Colonic mucosa (tissue), 4 donors: ENCODE data around the gene FGD5. TPM values are rescaled to one million over a fixed set of nuclear protein-coding genes. Genes with fewer than 3 reads are reported as not detected.

Source experiments
- DNase-seq: peaks from one replicate; pipeline ENCODE4 v3.0.0-alpha.2; 2020
- H3K27ac ChIP-seq: fragments of 200-600 bp; one replicate; pipeline ENCODE4 v1.8.0; 2021
- H3K27me3 ChIP-seq: fragments of 200-600 bp; one replicate; pipeline ENCODE4 v1.8.0; 2021
- H3K36me3 ChIP-seq: fragments of 200-600 bp; one replicate; pipeline ENCODE4 v1.8.0; 2021
- H3K4me1 ChIP-seq: fragments of 200-600 bp; one replicate; pipeline ENCODE4 v1.8.0; 2021; ENCODE audit warnings: mild to moderate bottlenecking
- H3K4me3 ChIP-seq: fragments of 200-600 bp; one replicate; pipeline ENCODE4 v1.8.0; 2021
- H3K9ac ChIP-seq, 2 donors: one replicate each; pipeline ENCODE4 v1.7.0; 2013; ENCODE audit warnings: control low read depth in 2 of 2, low read depth in 2 of 2, low read length in 2 of 2
- H3K9me3 ChIP-seq: fragments of 200-600 bp; one replicate; pipeline ENCODE4 v1.8.0; 2021
- CTCF ChIP-seq: fragments of 200-600 bp; IDR thresholded peaks from one replicate; pipeline ENCODE4 v1.8.0; 2022; ENCODE audit warnings: antibody characterized with exemption, mild to moderate bottlenecking
- intact Hi-C: fragments of 100-400 bp; cut with DNase I; formaldehyde crosslinking; loops from one replicate; pipeline ENCODE4 v1.14.1; 2022
- total RNA-seq, 2 donors: library from RNA; stranded (reverse); fragmentation: NEBNext Ultra II Directional in 1 of 2; extraction: Animal tissue kit (Norgen Biotek cat#: 25700) in 1 of 2; gene quantifications; one replicate each; pipeline ENCODE4 v1.2.1, GENCODE V29; 2021
- donor health status: healthy.
- donor health status: DM: no; HTN: no; CAD: no.
- donor health status: DM: no; HTN: no; CAD: no.

The FGD5 gene
- total RNA-seq, 2 donors from 2014 or later: 4.4 to 8.7 TPM

GRCh38 chr3:14909250-14909649 is 90.5 kb downstream of the FGD5 start:
- Histone ChIP-seq H3K36me3 (no peaks in the 10 kb centered on the region), H3K4me1 (no peaks in the 10 kb centered on the region), H3K4me3 (no peak overlapping the region), H3K27ac (no peak overlapping the region), H3K9ac (no peak overlapping the region), H3K9me3 (no peaks in the 10 kb centered on the region), H3K27me3 (no peaks in the 10 kb centered on the region)
- DNase-seq: no peak
- intact Hi-C loops: no loop called here
- no peak for TF ChIP-seq CTCF

DNA sequence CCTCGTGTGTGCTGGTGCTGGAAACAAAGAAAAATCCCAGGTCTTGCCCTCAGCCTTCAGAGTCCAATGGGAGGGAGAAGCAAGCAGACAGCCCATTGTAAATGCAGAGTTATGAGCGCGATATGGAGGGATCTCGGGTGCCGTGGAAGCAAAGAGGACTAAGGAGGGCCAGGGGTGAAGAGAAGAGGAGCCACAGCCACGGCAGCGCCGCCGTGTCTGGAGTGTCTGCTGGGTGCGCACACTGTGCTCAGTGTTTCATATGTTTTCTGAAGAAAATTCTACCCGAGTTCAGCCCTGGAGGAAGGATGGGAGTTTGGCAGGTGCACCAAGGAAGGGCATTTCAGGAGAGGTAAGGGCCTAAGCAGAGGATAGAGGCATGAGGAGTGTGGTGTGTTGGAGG is 92.9 kb downstream of the FGD5 start:
- Histone ChIP-seq H3K4me1 (no peaks in the 10 kb centered on the region), H3K9ac (no peak overlapping the region)
- intact Hi-C loops: no loop called here

GRCh38 chr3:14913071-14913925 is 94.5 kb downstream of the FGD5 start:
- Histone ChIP-seq H3K27me3 (no peaks in the 10 kb centered on the region), H3K9ac (no peak overlapping the region), H3K36me3 (no peaks in the 10 kb centered on the region), H3K4me1 (no peaks in the 10 kb centered on the region), H3K4me3 (no peak overlapping the region), H3K9me3 (no peaks in the 10 kb centered on the region), H3K27ac (no peak overlapping the region)
- TF ChIP-seq CTCF: no peak
- DNase-seq: no peak
- intact Hi-C loops: no loop called here

More for the DNA sequence above, 92.9 kb downstream of the FGD5 start:
- Histone ChIP-seq H3K4me3 (no peak overlapping the region), H3K27ac (no peak overlapping the region), H3K27me3 (no peaks in the 10 kb centered on the region), H3K36me3 (no peaks in the 10 kb centered on the region), H3K9me3 (no peaks in the 10 kb centered on the region)
- no peak for DNase-seq
- TF ChIP-seq CTCF: no peak

- H3K4me3 ChIP-seq: no peak overlapping the region
- no peaks in the 10 kb centered on the region for H3K4me1 ChIP-seq
- no peaks in the 10 kb centered on the region for H3K9me3 ChIP-seq
- no peaks in the 10 kb centered on the region for H3K36me3 ChIP-seq
- H3K9ac ChIP-seq: no peak overlapping the region
- no peak overlapping the region for H3K27ac ChIP-seq
- intact Hi-C loops: no loop called here
- DNase-seq: no peak
- no peak for TF ChIP-seq CTCF
- H3K27me3 ChIP-seq: no peaks in the 10 kb centered on the region
These were observed 95.4 kb downstream of the FGD5 start for GRCh38 chr3:14913926-14914778.

- H3K9ac ChIP-seq: no peak overlapping the region
- H3K27me3 ChIP-seq: no peaks in the 10 kb centered on the region
- no peak for DNase-seq
- no peak overlapping the region for H3K27ac ChIP-seq
- no peaks in the 10 kb centered on the region for H3K9me3 ChIP-seq
- no peaks in the 10 kb centered on the region for H3K4me1 ChIP-seq
- H3K36me3 ChIP-seq: no peaks in the 10 kb centered on the region
- no peak for TF ChIP-seq CTCF
- intact Hi-C loops: loop anchor here (5.0 kb wide), 1 partner anchor 57 kb away; no protein-coding TSS in a partner anchor
- no peak overlapping the region for H3K4me3 ChIP-seq
These were observed 96.0 kb downstream of the FGD5 start for GRCh38 chr3:14914779-14915117.
